Fibroblast of lung (primary cell): ENCODE results near the gene CCR7. TPM values are rescaled to one million over a fixed set of nuclear protein-coding genes. Genes with fewer than 3 reads are reported as not detected.

Experiments
- DNase-seq, 2 donors: peaks; one replicate each; pipeline versions ENCODE4 v3.0.0 to v3.0.0-alpha.2; 2010; ENCODE audit warnings: low read depth in 2 of 2
- H2AFZ ChIP-seq: 2 replicates; pipeline ENCODE4 v1.5.1; 2012; ENCODE audit warnings: low read length, control low read depth, inconsistent platforms
- H3K27ac ChIP-seq: 2 replicates; pipeline ENCODE4 v1.5.1; 2011; ENCODE audit warnings: low read length, control low read depth; ENCODE audit not compliant: insufficient read depth
- H3K27me3 ChIP-seq: 2 replicates; pipeline ENCODE4 v1.5.1; 2011; ENCODE audit warnings: mild to moderate bottlenecking, low read length; ENCODE audit not compliant: control insufficient read depth, insufficient read depth
- H3K36me3 ChIP-seq: 2 replicates; pipeline ENCODE4 v1.5.1; 2011; ENCODE audit warnings: low read length; ENCODE audit not compliant: control insufficient read depth, insufficient read depth
- H3K4me1 ChIP-seq: 2 replicates; pipeline ENCODE4 v1.5.1; 2011; ENCODE audit warnings: low read length; ENCODE audit not compliant: control insufficient read depth, insufficient read depth; ENCODE audit errors: extremely low read depth
- H3K4me2 ChIP-seq: 2 replicates; pipeline ENCODE4 v1.5.1; 2011; ENCODE audit warnings: low read length, control low read depth; ENCODE audit not compliant: insufficient read depth; ENCODE audit errors: extremely low read depth
- H3K4me3 ChIP-seq, 4 experiments: fragments of 200-600 bp in 1 of 4; sonication (generic) in 1 of 4; replicated peaks in 1 of 4; 2 replicates each; pipeline ENCODE4 v1.5.1; 2011 to 2016; ENCODE audit warnings: low read length in 4 of 4, low read depth in 3 of 4, mild to moderate bottlenecking in 3 of 4, control low read depth in 2 of 4, inconsistent platforms in 1 of 4, mixed read lengths in 1 of 4; ENCODE audit not compliant: insufficient read depth in 1 of 4; ENCODE audit errors: control extremely low read depth in 1 of 4
- H3K79me2 ChIP-seq: 2 replicates; pipeline ENCODE4 v1.5.1; 2012; ENCODE audit warnings: mild to moderate bottlenecking, low read length, inconsistent platforms; ENCODE audit not compliant: control insufficient read depth, insufficient read depth
- H3K9ac ChIP-seq: 2 replicates; pipeline ENCODE4 v1.5.1; 2011; ENCODE audit warnings: mild to moderate bottlenecking, low read length, control low read depth; ENCODE audit not compliant: insufficient read depth
- H3K9me3 ChIP-seq: 2 replicates; pipeline ENCODE4 v1.5.1; 2012; ENCODE audit warnings: low read depth, low read length; ENCODE audit not compliant: control insufficient read depth, insufficient read depth
- H4K20me1 ChIP-seq: 2 replicates; pipeline ENCODE4 v1.5.1; 2011; ENCODE audit warnings: low read length; ENCODE audit not compliant: control insufficient read depth, insufficient read depth; ENCODE audit errors: extremely low read depth
- EZH2 ChIP-seq: IDR thresholded peaks from 2 replicates; pipeline ENCODE4 v1.5.1; 2012; ENCODE audit warnings: low read length, control low read depth, mild to moderate bottlenecking; ENCODE audit errors: missing control alignments
- polyA minus RNA-seq: library from RNA; depleted of rRNA, polyadenylated mRNA; stranded (reverse); fragments of >200 nt; gene quantifications from 2 replicates; pipeline ENCODE4 v1.2.3, GENCODE V29; 2011; ENCODE audit warnings: low replicate concordance
- polyA plus RNA-seq, 2 donors: library from polyadenylated mRNA; depleted of rRNA in 1 of 2; stranded (reverse) in 1 of 2; unstranded in 1 of 2; fragments of >200 nt; gene quantifications; 2 replicates each; pipeline ENCODE4 v1.2.1, GENCODE V29; 2011 to 2012; ENCODE audit warnings: missing spikeins in 1 of 2
- total RNA-seq: library from RNA; depleted of rRNA; stranded (reverse); fragments of >200 nt; gene quantifications from 2 replicates; pipeline ENCODE4 v1.2.1, GENCODE V29; 2014
- TF ChIP-seq, protein P1 (sequence below), 2 donors: IDR thresholded peaks in 1 of 2; conservative IDR thresholded peaks in 1 of 2; 1 replicate in 1 of 2; 2 replicates in 1 of 2; pipeline ENCODE4 v1.5.1; 2011 to 2012; ENCODE audit warnings: low read length in 2 of 2, control low read depth in 1 of 2, inconsistent platforms in 1 of 2, low read depth in 1 of 2, mild to moderate bottlenecking in 1 of 2

CCR7 gene, protein sequence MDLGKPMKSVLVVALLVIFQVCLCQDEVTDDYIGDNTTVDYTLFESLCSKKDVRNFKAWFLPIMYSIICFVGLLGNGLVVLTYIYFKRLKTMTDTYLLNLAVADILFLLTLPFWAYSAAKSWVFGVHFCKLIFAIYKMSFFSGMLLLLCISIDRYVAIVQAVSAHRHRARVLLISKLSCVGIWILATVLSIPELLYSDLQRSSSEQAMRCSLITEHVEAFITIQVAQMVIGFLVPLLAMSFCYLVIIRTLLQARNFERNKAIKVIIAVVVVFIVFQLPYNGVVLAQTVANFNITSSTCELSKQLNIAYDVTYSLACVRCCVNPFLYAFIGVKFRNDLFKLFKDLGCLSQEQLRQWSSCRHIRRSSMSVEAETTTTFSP
- total RNA-seq (under 0.01 TPM in 1 of 2 replicates, not detected in the other), polyA plus RNA-seq (0.07 and 0.10 TPM in 2 replicates), polyA minus RNA-seq (0.30 TPM in 1 of 2 replicates, not detected in the other)
- 0.14 and 0.22 TPM in 2 replicates for polyA plus RNA-seq (2012)

DNA sequence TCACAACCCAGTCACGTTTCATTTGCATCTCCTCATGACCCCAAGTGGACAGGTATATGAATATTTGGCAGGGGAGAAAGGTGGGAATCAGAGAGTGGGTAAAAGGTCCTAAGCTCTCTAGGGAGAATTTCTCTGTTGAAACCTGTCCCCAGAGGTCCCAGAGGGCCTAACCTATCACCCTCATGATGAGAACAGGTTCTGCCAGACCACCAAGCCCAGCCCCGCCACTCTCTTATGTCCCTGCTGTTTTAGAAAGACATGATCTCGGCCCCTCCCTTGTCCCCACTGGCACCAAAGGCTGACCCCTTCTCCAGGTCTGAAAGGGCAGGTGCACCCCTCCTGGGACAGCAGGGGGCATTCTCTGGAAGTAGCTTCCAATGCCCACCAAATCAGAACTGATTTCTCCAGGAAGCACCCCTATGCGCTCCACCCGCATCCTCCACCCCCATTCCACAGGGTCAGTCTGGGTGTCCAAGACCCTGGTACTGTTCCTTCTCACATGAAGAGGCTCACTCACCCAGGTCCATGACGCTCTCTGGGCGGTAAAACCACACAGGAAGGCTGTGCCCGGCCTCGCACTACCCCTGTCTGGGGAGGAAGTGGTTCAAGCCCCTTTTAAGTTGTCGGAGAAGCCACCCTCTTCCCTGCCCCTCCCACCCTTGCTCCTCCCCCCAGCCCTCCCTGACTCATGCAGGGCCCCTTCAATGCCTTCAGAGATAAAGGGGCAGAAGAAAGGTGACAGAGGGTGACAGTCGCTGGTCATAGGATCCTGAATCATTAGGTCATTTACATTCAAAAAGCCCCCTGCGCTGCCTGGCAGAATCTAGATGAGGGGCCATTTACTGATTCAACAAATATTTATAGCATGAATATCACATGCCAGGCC is at the start of gene CCR7:
TSS of gene CCR7 (minus strand) at position 590 of the 886 bp plus-strand sequence. CDS start at position 527, 63 bp downstream.
- no peak within 1 kb of the TSS for H3K9ac ChIP-seq
- H3K36me3 ChIP-seq: no peaks in the 10 kb centered on the region
- H3K4me2 ChIP-seq: no peak within 1 kb of the TSS
- no peak for DNase-seq
- H4K20me1 ChIP-seq: no peaks in the 10 kb centered on the region
- TF ChIP-seq, protein P1, sequence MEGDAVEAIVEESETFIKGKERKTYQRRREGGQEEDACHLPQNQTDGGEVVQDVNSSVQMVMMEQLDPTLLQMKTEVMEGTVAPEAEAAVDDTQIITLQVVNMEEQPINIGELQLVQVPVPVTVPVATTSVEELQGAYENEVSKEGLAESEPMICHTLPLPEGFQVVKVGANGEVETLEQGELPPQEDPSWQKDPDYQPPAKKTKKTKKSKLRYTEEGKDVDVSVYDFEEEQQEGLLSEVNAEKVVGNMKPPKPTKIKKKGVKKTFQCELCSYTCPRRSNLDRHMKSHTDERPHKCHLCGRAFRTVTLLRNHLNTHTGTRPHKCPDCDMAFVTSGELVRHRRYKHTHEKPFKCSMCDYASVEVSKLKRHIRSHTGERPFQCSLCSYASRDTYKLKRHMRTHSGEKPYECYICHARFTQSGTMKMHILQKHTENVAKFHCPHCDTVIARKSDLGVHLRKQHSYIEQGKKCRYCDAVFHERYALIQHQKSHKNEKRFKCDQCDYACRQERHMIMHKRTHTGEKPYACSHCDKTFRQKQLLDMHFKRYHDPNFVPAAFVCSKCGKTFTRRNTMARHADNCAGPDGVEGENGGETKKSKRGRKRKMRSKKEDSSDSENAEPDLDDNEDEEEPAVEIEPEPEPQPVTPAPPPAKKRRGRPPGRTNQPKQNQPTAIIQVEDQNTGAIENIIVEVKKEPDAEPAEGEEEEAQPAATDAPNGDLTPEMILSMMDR (conservative IDR thresholded peaks at IDR 0.05 in 1 of 2, IDR thresholded peaks at IDR 0.05 in 1 of 2; ENCODE audit: low read depth in 1 of 2, low read length in 2 of 2): no peak
- no peak for TF ChIP-seq EZH2
- no peaks in the 10 kb centered on the region for H3K79me2 ChIP-seq
- H3K4me1 ChIP-seq: peaks cover 5% of the 10 kb centered on the region
- no peak within 1 kb of the TSS for H2AFZ ChIP-seq
- no peak within 1 kb of the TSS for H3K4me3 ChIP-seq
- peaks cover 33% of the 10 kb centered on the region for H3K27me3 ChIP-seq
- H3K27ac ChIP-seq: no peak within 1 kb of the TSS
- no peaks in the 10 kb centered on the region for H3K9me3 ChIP-seq

DNA sequence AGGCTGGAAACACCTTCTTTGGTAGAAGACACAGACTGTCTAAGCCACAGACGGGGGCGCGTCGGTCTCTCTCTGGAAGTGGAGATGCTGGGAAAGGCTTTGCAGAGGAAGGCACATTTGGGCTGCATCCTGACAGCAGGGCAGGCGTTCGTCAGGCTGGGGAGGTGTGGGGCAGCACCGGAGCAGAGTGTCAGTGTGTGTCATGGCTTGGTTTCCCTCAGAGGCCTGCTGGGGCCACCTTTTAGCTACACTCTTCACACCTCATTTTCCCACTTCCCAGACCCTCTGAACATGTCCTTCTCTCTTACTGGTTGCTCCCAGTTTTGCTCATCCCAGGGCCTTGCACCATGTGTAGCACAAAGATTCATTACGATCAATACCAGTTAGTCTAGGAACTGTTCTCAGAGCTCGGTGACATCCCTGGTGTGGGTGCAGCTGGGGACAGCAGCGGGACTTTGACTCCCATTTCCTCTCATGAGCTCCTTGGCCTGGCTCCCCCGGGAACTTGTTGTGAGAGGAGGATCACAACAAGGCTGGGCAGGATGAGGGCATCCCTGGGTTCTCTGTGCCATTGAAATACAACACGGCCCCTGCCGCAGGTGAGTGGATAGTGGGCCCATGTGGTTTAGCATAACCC is 49.3 kb upstream of the CCR7 start:
- Histone ChIP-seq H3K9me3 (no peaks in the 10 kb centered on the region), H3K27me3 (peaks cover 38% of the 10 kb centered on the region), H3K4me2 (no peak overlapping the region), H3K9ac (no peak overlapping the region), H3K79me2 (no peaks in the 10 kb centered on the region), H3K4me1 (no peaks in the 10 kb centered on the region), H3K4me3 (no peak overlapping the region), H4K20me1 (no peaks in the 10 kb centered on the region), H3K27ac (no peak overlapping the region), H2AFZ (no peak overlapping the region), H3K36me3 (no peaks in the 10 kb centered on the region)
- no peak for DNase-seq
- no peak for TF ChIP-seq EZH2
- TF ChIP-seq, protein P1 (conservative IDR thresholded peaks at IDR 0.05 in 1 of 2, IDR thresholded peaks at IDR 0.05 in 1 of 2; ENCODE audit: low read depth in 1 of 2, low read length in 2 of 2): no peak
